HG03354 (cell line): Measurements from ENCODE around the gene CCDC51.
"Not testable (repeated sequence)": the region's sequence is repeated elsewhere in the genome, so short reads cannot be mapped to it uniquely, and the experiment has no call there.

Source experiments
- ATAC-seq: cut with Tn5 transposase; IDR thresholded peaks from one replicate; pipeline ENCODE4 v1.9.1; 2021; ENCODE audit warnings: mild to moderate bottlenecking; ENCODE audit not compliant: unreplicated experiment, poor library complexity, severe bottlenecking

CCDC51 gene

GRCh38 chr3:48410205-48411040 lies 29.5 kb downstream of the CCDC51 start:
- ATAC-seq, result no peak

GRCh38 chr3:48409291-48410201 lies 30.4 kb downstream of the CCDC51 start:
- ATAC-seq, result no peak

GRCh38 chr3:48408823-48409281 lies 31.1 kb downstream of the CCDC51 start:
- ATAC-seq, result no peak

GRCh38 chr3:48407542-48408099 lies 32.3 kb downstream of the CCDC51 start:
- ATAC-seq, result no peak

- ATAC-seq, result no peak
Observed at GRCh38 chr3:48406443-48407431, 33.2 kb downstream of the CCDC51 start.

GRCh38 chr3:48405971-48406370 lies 33.9 kb downstream of the CCDC51 start:
- no peak for ATAC-seq

- ATAC-seq, result no peak
Observed at GRCh38 chr3:48405343-48405881, 34.5 kb downstream of the CCDC51 start.

DNA sequence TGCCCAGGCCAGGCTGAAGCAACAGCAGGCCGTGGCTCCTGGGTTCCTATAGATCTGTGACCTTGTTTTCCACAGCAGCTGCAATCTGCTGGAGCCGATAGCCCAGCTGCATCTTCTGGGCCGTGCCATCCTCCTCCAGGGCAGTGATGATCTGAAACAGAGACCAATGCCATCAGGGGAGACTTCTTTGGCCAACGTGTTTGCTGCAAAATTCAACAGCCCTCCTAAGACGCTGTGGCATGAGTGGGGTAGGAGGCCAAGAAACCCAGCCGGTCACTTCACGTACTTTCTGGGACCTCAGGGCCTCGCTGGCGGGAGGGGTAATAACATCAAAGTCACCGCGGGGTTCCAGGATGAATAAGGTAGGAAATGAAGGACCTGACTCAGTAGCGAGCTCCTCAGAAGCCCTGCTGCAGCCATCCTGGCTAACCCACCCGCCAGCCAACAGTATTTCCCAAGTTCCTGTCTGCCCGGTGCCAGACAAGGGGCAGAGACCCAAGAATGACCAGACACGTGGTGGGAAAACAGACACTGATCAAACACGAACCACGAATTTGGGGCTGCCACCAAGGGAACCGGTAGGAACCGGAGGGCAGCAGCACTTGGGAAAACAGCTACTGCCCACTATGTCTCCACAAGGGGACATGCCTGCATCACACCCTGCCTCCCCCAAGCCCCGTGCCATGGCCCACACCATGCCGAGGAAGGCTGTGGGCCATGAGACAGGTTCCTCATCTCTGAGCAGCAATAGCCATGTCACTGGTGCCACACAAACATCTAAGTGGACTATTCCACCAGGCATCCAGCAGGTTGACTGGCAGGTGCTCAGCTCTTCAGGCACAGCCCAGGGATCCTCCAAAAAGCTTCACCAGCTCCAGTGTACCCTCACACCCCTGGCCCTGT lies 35.2 kb downstream of the CCDC51 start:
- ATAC-seq, result no peak

- no peak for ATAC-seq
Observed at GRCh38 chr3:48403533-48404439, 36.1 kb downstream of the CCDC51 start.

- no peak for ATAC-seq
Observed at GRCh38 chr3:48402907-48403306, 37.0 kb downstream of the CCDC51 start.

GRCh38 chr3:48402281-48402732 lies 37.6 kb downstream of the CCDC51 start:
- no peak for ATAC-seq

- ATAC-seq, result not testable (repeated sequence)
Observed at GRCh38 chr3:48401434-48401901, 38.5 kb downstream of the CCDC51 start.

DNA sequence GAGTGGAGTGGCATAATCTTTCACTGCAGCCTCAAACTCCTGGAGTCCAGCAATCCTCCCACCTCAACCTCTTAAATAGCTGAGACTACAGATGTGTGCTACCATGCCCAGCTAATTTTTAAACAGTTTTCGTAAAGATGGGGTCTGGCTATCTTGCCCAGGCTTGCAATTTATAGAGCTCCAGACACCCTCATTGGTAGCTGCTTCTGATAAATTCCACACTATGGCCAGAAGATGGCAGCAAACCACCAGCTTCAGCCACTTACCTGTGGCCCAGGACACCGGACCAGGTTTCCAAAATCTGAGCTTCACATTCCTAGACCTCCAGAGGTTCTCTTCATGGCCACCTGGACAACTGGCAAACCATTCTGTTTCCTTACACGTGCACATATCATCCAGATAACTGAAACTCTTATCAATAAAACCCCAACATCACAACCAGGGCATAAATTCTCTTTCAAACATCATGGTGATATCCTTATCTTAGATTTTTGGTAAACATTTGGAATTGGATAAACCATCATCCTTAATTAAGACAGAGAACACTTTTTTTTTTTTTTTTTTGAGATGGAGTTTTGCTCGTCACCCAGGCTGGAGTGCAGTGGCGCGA lies 39.0 kb downstream of the CCDC51 start:
- no peak for ATAC-seq

DNA sequence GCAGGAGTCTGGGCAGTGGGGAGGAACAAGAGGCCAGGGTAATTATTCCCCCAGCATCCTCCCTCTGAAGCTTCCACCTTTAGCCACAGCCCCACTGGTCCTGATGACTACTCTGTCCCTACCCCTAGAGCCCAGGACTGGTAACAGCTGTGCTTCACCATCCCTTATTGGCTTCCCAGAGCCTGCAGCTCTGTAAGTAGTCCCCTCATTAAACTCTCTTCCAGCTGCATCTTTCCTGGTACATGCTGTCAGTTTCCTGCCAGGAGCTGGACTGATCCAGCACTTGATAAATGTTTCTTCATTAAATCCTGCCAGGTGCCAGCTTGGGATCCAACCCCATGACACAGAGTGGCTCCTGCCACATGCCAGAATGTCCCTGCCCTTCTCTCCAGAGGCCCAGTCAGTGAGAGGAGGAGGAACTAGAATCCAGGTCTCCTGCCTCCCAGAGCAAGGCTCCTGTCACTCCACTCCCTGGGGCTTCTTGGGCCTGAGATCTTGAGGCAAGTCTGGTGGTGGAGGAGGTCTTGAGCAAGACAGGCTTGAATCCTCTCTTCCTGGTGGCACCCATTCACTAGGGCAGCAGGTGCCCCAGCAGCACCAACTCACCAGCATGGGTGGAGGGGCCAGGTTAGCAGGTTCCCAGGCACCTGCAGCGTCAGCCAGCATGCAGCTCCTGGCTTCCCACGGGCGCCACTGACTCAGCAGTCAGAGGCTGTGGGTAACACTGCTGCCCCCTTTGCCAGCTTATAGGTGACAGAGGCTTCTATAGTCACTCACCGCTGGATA lies 40.3 kb downstream of the CCDC51 start:
- ATAC-seq, result no peak

- no peak for ATAC-seq
Observed at GRCh38 chr3:48398701-48399386, 41.1 kb downstream of the CCDC51 start.
